SK-N-SH (cell line): ENCODE measurements around the gene WDR46. TPM values are rescaled to one million over a fixed set of nuclear protein-coding genes. Genes with fewer than 3 reads are reported as not detected.

ENCODE experiments used
- CTCF ChIA-PET: fragments of 300-600, 350-600 bp; formaldehyde crosslinking; extraction: SDS; loops from one replicate; lab custom pipeline; 2021; lab: Yijun Ruan, JAX
- POLR2A ChIA-PET: fragments of 350-600 bp; sonication (Branson Sonifier 250); formaldehyde crosslinking; extraction: SDS; loops from one replicate; lab custom pipeline; 2020; ENCODE audit warnings: antibody characterized with exemption, inconsistent platforms; lab: Yijun Ruan, JAX
- DNase-seq: peaks from one replicate; pipeline ENCODE4 v3.0.0; 2012
- H2AFZ ChIP-seq: fragments of 200-600 bp; sonication (generic); 2 replicates; pipeline ENCODE4 v1.8.1; 2016; ENCODE audit warnings: antibody characterized with exemption, mild to moderate bottlenecking, low read depth
- H3F3A ChIP-seq: fragments of 200-600 bp; sonication (generic); replicated peaks from 2 replicates; pipeline ENCODE3; 2016; ENCODE audit warnings: antibody characterized with exemption, mild to moderate bottlenecking; ENCODE audit not compliant: insufficient read depth
- H3K27ac ChIP-seq, 2 experiments: fragments of 200-500 bp in 1 of 2; fragments of 200-600 bp in 1 of 2; sonication (Bioruptor generic) in 1 of 2; sonication (generic), shearing (Covaris generic) in 1 of 2; 2 replicates each; pipeline versions ENCODE4 v1.5.1 to v1.6.1; 2014 to 2016; ENCODE audit warnings: low read depth in 2 of 2, inconsistent platforms in 1 of 2, low read length in 1 of 2, mild to moderate bottlenecking in 1 of 2, mixed read lengths in 1 of 2
- H3K27me3 ChIP-seq: fragments of 200-600 bp; sonication (generic), shearing (Covaris generic); 2 replicates; pipeline ENCODE4 v1.6.1; 2016; ENCODE audit warnings: mixed run types; ENCODE audit not compliant: insufficient read depth
- H3K36me3 ChIP-seq, 2 experiments: fragments of 200-500 bp in 1 of 2; fragments of 200-600 bp in 1 of 2; sonication (Bioruptor generic) in 1 of 2; sonication (generic) in 1 of 2; replicated peaks in 1 of 2; 2 replicates each; pipeline versions ENCODE3 to v1.5.1; 2014 to 2016; ENCODE audit warnings: low read length in 1 of 2, mild to moderate bottlenecking in 1 of 2; ENCODE audit not compliant: insufficient read depth in 2 of 2, control insufficient read depth in 1 of 2
- H3K4me1 ChIP-seq, 2 experiments: fragments of 200-500 bp in 1 of 2; fragments of 200-600 bp in 1 of 2; sonication (Bioruptor generic) in 1 of 2; sonication (generic), shearing (Covaris generic) in 1 of 2; 2 replicates each; pipeline versions ENCODE4 v1.5.1 to v1.6.1; 2014 to 2016; ENCODE audit warnings: low read depth in 1 of 2, low read length in 1 of 2, mixed run types in 1 of 2; ENCODE audit not compliant: insufficient read depth in 2 of 2, control insufficient read depth in 1 of 2
- H3K4me2 ChIP-seq: fragments of 200-600 bp; sonication (generic), shearing (Covaris generic); 2 replicates; pipeline ENCODE4 v1.6.1; 2017; ENCODE audit warnings: mixed run types
- H3K4me3 ChIP-seq, 2 experiments: fragments of 200-500 bp in 1 of 2; fragments of 200-600 bp in 1 of 2; sonication (Bioruptor generic) in 1 of 2; sonication (generic), shearing (Covaris generic) in 1 of 2; 2 replicates each; pipeline versions ENCODE4 v1.5.1 to v1.8.1; 2014 to 2016; ENCODE audit warnings: low read depth in 2 of 2, inconsistent platforms in 1 of 2, low read length in 1 of 2, mild to moderate bottlenecking in 1 of 2, mixed read lengths in 1 of 2, moderate library complexity in 1 of 2
- H3K79me2 ChIP-seq: fragments of 200-600 bp; sonication (generic); 2 replicates; pipeline ENCODE4 v1.8.1; 2017; ENCODE audit warnings: mild to moderate bottlenecking; ENCODE audit not compliant: insufficient read depth
- H3K9ac ChIP-seq: fragments of 200-600 bp; sonication (generic); 2 replicates; pipeline ENCODE4 v1.6.1; 2017; ENCODE audit warnings: mixed run types
- H3K9me2 ChIP-seq: fragments of 200-600 bp; sonication (generic); 2 replicates; pipeline ENCODE4 v1.6.1; 2017; ENCODE audit warnings: mixed run types
- H3K9me3 ChIP-seq: fragments of 200-600 bp; sonication (generic); 2 replicates; pipeline ENCODE4 v1.6.1; 2017; ENCODE audit warnings: mixed run types, mild to moderate bottlenecking, moderate library complexity
- H4K20me1 ChIP-seq: fragments of 200-600 bp; sonication (generic); 2 replicates; pipeline ENCODE4 v1.6.1; 2017; ENCODE audit warnings: mild to moderate bottlenecking, mixed run types; ENCODE audit not compliant: insufficient read depth
- EZH2phosphoT487 ChIP-seq: fragments of 200-600 bp; sonication (generic); IDR thresholded peaks from 2 replicates; pipeline ENCODE4 v1.6.1; 2017; ENCODE audit warnings: low read depth, mixed run types, mild to moderate bottlenecking, antibody characterized with exemption, moderate library complexity, borderline replicate concordance
- FOXJ3 ChIP-seq: sonication (generic); formaldehyde crosslinking; IDR thresholded peaks from 2 replicates; pipeline ENCODE4 v1.5.1; 2020; ENCODE audit warnings: mild to moderate bottlenecking, missing genetic modification reagents
- FOXM1 ChIP-seq: IDR thresholded peaks from 2 replicates; pipeline ENCODE4 v1.4.0; 2012; ENCODE audit warnings: low read depth, mild to moderate bottlenecking
- GABPA ChIP-seq: IDR thresholded peaks from 2 replicates; pipeline ENCODE4 v1.4.0; 2012; ENCODE audit warnings: low read depth, mild to moderate bottlenecking
- GATA2 ChIP-seq: sonication (generic); formaldehyde crosslinking; IDR thresholded peaks from 2 replicates; pipeline ENCODE4 v1.5.0; 2020; ENCODE audit warnings: mild to moderate bottlenecking, missing genetic modification reagents
- MAX ChIP-seq: IDR thresholded peaks from 2 replicates; pipeline ENCODE4 v1.4.0; 2012; ENCODE audit warnings: low read depth
- NFIC ChIP-seq: IDR thresholded peaks from 2 replicates; pipeline ENCODE4 v1.4.0; 2012; ENCODE audit warnings: borderline replicate concordance
- POLR2AphosphoS5 ChIP-seq: IDR thresholded peaks from 2 replicates; pipeline ENCODE4 v1.6.1; 2012; ENCODE audit warnings: low read depth, low read length
- TCF12 ChIP-seq: IDR thresholded peaks from 2 replicates; pipeline ENCODE4 v1.4.0; 2012
- TEAD4 ChIP-seq: IDR thresholded peaks from 2 replicates; pipeline ENCODE4 v1.4.0; 2012; ENCODE audit warnings: mild to moderate bottlenecking, borderline replicate concordance; ENCODE audit not compliant: insufficient read depth
- WGBS: methylation state at CpG from one replicate; pipeline ENCODE4 v1.1.6; 2017; ENCODE audit warnings: low lambda C conversion rate; 5-methylcytosine and 5-hydroxymethylcytosine counted together
- polyA plus RNA-seq, 3 experiments: library from polyadenylated mRNA; depleted of rRNA; stranded (reverse); fragments of >200 nt; gene quantifications; 2 replicates each; pipeline ENCODE4 v1.2.3, GENCODE V29; 2012
- TF ChIP-seq, protein P1 (sequence below): IDR thresholded peaks from 2 replicates; pipeline ENCODE4; 2012
- TF ChIP-seq, protein P2 (sequence below): IDR thresholded peaks from 2 replicates; pipeline ENCODE4 v1.4.0; 2012; ENCODE audit warnings: low read depth, borderline replicate concordance
- TF ChIP-seq, protein P3 (sequence below): fragments of 200-600 bp; sonication (generic); IDR thresholded peaks from 2 replicates; pipeline ENCODE4 v1.6.1; 2017; ENCODE audit warnings: antibody characterized with exemption, mild to moderate bottlenecking, moderate library complexity

The WDR46 gene
- polyA plus RNA-seq, 1 of the 3 experiments (the other 2 are of a cell fraction): 153 TPM

DNA sequence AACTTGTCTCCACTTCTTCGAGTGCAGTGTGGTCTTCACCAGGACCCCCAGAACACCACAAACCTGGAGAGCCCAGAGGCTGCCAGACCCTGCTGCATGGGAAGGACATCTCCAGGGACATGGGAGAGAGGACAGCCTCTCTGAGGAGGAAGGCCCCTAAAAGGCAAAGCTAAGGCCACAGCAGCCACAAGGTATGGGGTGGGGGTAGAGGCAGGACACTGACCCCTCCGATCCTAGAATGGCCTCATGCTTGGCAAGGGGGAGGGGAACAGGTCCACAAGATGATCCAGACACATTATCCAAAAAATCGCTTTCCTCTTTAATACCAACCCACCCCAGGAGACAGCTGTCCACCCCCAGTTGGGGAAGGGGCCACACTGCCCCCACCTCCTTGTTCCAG lies 10.2 kb downstream of the WDR46 start (continued):
- TF ChIP-seq EZH2phosphoT487 (no peak), NFIC (no peak)

- no peak for DNase-seq
Measured at GRCh38 chr6:33278392-33278741, 10.7 kb downstream of the WDR46 start.

More at GRCh38 chr6:33278392-33278741, 10.7 kb downstream of the WDR46 start:
- ChIA-PET CTCF (interaction anchor here (1.1 to 4.9 kb wide), 7 partner anchors 12 to 129 kb away, joined by 3 to 49 read pairs (median 13); partner anchors contain the start of genes PFDN6, RGL2 and WDR46), POLR2A (interaction anchor here (2.0 to 2.9 kb wide), 5 partner anchors 11 to 40 kb away, joined by 6 to 58 read pairs (median 15); partner anchors contain the start of genes PFDN6, RGL2, WDR46 and ZBTB22)
- TF ChIP-seq FOXJ3 (CRISPR knock-in tag) (no peak), GATA2 (CRISPR knock-in tag) (no peak), TEAD4 (no peak), NFIC (no peak), MAX (no peak), EZH2phosphoT487 (no peak), GABPA (no peak), FOXM1 (no peak), POLR2AphosphoS5 (no peak), TCF12 (no peak)
- TF ChIP-seq, protein P1, sequence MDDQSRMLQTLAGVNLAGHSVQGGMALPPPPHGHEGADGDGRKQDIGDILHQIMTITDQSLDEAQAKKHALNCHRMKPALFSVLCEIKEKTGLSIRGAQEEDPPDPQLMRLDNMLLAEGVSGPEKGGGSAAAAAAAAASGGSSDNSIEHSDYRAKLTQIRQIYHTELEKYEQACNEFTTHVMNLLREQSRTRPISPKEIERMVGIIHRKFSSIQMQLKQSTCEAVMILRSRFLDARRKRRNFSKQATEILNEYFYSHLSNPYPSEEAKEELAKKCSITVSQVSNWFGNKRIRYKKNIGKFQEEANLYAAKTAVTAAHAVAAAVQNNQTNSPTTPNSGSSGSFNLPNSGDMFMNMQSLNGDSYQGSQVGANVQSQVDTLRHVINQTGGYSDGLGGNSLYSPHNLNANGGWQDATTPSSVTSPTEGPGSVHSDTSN: no peak
- TF ChIP-seq, protein P2, sequence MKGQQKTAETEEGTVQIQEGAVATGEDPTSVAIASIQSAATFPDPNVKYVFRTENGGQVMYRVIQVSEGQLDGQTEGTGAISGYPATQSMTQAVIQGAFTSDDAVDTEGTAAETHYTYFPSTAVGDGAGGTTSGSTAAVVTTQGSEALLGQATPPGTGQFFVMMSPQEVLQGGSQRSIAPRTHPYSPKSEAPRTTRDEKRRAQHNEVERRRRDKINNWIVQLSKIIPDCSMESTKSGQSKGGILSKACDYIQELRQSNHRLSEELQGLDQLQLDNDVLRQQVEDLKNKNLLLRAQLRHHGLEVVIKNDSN: no peak
- TF ChIP-seq, protein P3, sequence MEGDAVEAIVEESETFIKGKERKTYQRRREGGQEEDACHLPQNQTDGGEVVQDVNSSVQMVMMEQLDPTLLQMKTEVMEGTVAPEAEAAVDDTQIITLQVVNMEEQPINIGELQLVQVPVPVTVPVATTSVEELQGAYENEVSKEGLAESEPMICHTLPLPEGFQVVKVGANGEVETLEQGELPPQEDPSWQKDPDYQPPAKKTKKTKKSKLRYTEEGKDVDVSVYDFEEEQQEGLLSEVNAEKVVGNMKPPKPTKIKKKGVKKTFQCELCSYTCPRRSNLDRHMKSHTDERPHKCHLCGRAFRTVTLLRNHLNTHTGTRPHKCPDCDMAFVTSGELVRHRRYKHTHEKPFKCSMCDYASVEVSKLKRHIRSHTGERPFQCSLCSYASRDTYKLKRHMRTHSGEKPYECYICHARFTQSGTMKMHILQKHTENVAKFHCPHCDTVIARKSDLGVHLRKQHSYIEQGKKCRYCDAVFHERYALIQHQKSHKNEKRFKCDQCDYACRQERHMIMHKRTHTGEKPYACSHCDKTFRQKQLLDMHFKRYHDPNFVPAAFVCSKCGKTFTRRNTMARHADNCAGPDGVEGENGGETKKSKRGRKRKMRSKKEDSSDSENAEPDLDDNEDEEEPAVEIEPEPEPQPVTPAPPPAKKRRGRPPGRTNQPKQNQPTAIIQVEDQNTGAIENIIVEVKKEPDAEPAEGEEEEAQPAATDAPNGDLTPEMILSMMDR: no peak
- Histone ChIP-seq H3K4me2 (no peak overlapping the region), H3K4me1 (peaks cover 30 to 34% of the 10 kb centered on the region in 2 experiments; a peak in 3 of 4 replicates), H3K9me3 (no peaks in the 10 kb centered on the region), H3K79me2 (peaks cover 29% of the 10 kb centered on the region), H2AFZ (no peak overlapping the region), H3F3A (peaks cover 69% of the 10 kb centered on the region), H3K4me3 (no peak overlapping the region), H3K9ac (no peak overlapping the region), H3K27me3 (no peaks in the 10 kb centered on the region), H3K27ac (peak overlapping the region; percentile 4 to 67; a peak in 2 of 4 replicates), H4K20me1 (peaks cover 36% of the 10 kb centered on the region), H3K9me2 (no peaks in the 10 kb centered on the region), H3K36me3 (peaks cover 36 to 63% of the 10 kb centered on the region in 2 experiments)
- WGBS: 88% methylated on average over 9 of the region's 9 CpGs
